H1 (cell line): ENCODE measurements around the gene RHOH. TPM values are rescaled to one million over a fixed set of nuclear protein-coding genes. Genes with fewer than 3 reads are reported as not detected.
A peak's percentile ranks its signal among the peaks of the same experiment; 100 is the strongest.

Experiments
- CTCF ChIA-PET: fragments of 300-600 bp; sonication (Branson Sonifier 250); formaldehyde crosslinking; loops from one replicate; lab custom pipeline; 2021; ENCODE audit not compliant: partially characterized antibody; lab: Charles Lee
- POLR2A ChIA-PET: fragments of 300-600 bp; sonication (Branson Sonifier 250); formaldehyde crosslinking; loops from one replicate; lab custom pipeline; 2021; ENCODE audit warnings: inconsistent platforms; ENCODE audit not compliant: partially characterized antibody; lab: Charles Lee
- DNase-seq, 2 experiments: peaks; one replicate each; pipeline versions ENCODE4 v3.0.0 to v3.0.0-alpha.2; 2010 to 2022; ENCODE audit warnings: low spot score in 2 of 2, low read depth in 1 of 2, mixed read lengths in 1 of 2
- FAIRE-seq: peaks from 2 replicates; lab custom pipeline; 2011; peaks lifted over from hg19 to GRCh38; lab: Jason Lieb, UNC
- H2AFZ ChIP-seq: 2 replicates; pipeline ENCODE4 v1.8.1; 2012; ENCODE audit warnings: low read length, inconsistent platforms
- H2AK5ac ChIP-seq: 2 replicates; pipeline ENCODE4 v1.6.1; 2013; ENCODE audit warnings: low read depth, low read length
- H2BK120ac ChIP-seq: replicated peaks from 2 replicates; pipeline ENCODE3; 2013; ENCODE audit warnings: low read depth, low read length, inconsistent platforms
- H2BK12ac ChIP-seq: 2 replicates; pipeline ENCODE4 v1.6.1; 2013; ENCODE audit warnings: low read depth, low read length
- H2BK15ac ChIP-seq: 2 replicates; pipeline ENCODE4 v1.6.1; 2013; ENCODE audit warnings: low read length
- H2BK20ac ChIP-seq: 2 replicates; pipeline ENCODE4 v1.6.1; 2013; ENCODE audit warnings: low read length
- H2BK5ac ChIP-seq: 2 replicates; pipeline ENCODE4 v1.6.1; 2013; ENCODE audit warnings: low read depth, low read length
- H3K14ac ChIP-seq: 2 replicates; pipeline ENCODE4 v1.6.1; 2013; ENCODE audit warnings: inconsistent platforms; ENCODE audit not compliant: insufficient read length
- H3K18ac ChIP-seq: 2 replicates; pipeline ENCODE4 v1.6.1; 2013; ENCODE audit warnings: low read length; ENCODE audit errors: extremely low read depth
- H3K23ac ChIP-seq: 2 replicates; pipeline ENCODE4 v1.6.1; 2013; ENCODE audit warnings: inconsistent platforms; ENCODE audit not compliant: insufficient read length
- H3K23me2 ChIP-seq: 2 replicates; pipeline ENCODE4 v1.6.1; 2013; ENCODE audit warnings: low read depth, low read length
- H3K27ac ChIP-seq: 2 replicates; pipeline ENCODE4 v1.6.1; 2011; ENCODE audit warnings: low read depth, low read length, inconsistent platforms
- H3K27me3 ChIP-seq, 4 experiments: replicated peaks in 1 of 4; 1 replicate in 1 of 4; 2 replicates in 3 of 4; pipeline versions ENCODE4 v1.6.1 to v1.8.1; 2011 to 2013; ENCODE audit warnings: low read length in 3 of 4, mild to moderate bottlenecking in 3 of 4, inconsistent platforms in 2 of 4, mixed read lengths in 2 of 4, moderate library complexity in 1 of 4; ENCODE audit not compliant: control insufficient read depth in 3 of 4, insufficient read depth in 3 of 4; ENCODE audit errors: extremely low read depth in 1 of 4
- H3K36me3 ChIP-seq, 4 experiments: 2 replicates each; pipeline versions ENCODE4 v1.6.1 to v1.8.1; 2011 to 2013; ENCODE audit warnings: mild to moderate bottlenecking in 4 of 4, low read length in 3 of 4, moderate library complexity in 2 of 4, control low read depth in 1 of 4, inconsistent platforms in 1 of 4; ENCODE audit not compliant: insufficient read depth in 4 of 4, control insufficient read depth in 2 of 4
- H3K4ac ChIP-seq: replicated peaks from 2 replicates; pipeline ENCODE3; 2013; ENCODE audit warnings: low read length, low read depth, mixed read lengths, inconsistent platforms; ENCODE audit not compliant: insufficient read length
- H3K4me1 ChIP-seq, 4 experiments: replicated peaks in 1 of 4; 1 replicate in 1 of 4; 2 replicates in 3 of 4; pipeline versions ENCODE4 v1.6.1 to v1.8.1; 2011 to 2013; ENCODE audit warnings: low read length in 3 of 4, inconsistent platforms in 2 of 4, mixed read lengths in 1 of 4; ENCODE audit not compliant: insufficient read depth in 4 of 4, control insufficient read depth in 3 of 4
- H3K4me2 ChIP-seq, 2 experiments: 2 replicates each; pipeline versions ENCODE4 v1.6.1 to v1.8.1; 2011 to 2013; ENCODE audit warnings: low read depth in 2 of 2, low read length in 2 of 2, control low read depth in 1 of 2, inconsistent platforms in 1 of 2, mild to moderate bottlenecking in 1 of 2; ENCODE audit not compliant: insufficient read depth in 1 of 2
- H3K4me3 ChIP-seq, 4 experiments: fragments of 200-600, 300-600 bp in 1 of 4; sonication (generic), shearing (Covaris generic), sonication (Bioruptor Twin) in 1 of 4; 2 replicates each; pipeline versions ENCODE4 v1.5.1 to v1.8.1; 2011 to 2016; ENCODE audit warnings: low read length in 4 of 4, low read depth in 3 of 4, control low read depth in 2 of 4, inconsistent platforms in 2 of 4, mild to moderate bottlenecking in 2 of 4, mixed read lengths in 1 of 4, moderate library complexity in 1 of 4; ENCODE audit not compliant: insufficient read depth in 2 of 4; ENCODE audit errors: extremely low read depth in 1 of 4
- H3K56ac ChIP-seq: replicated peaks from 2 replicates; pipeline ENCODE3; 2013; ENCODE audit warnings: low read depth, mild to moderate bottlenecking, mixed read lengths, low read length, inconsistent platforms; ENCODE audit not compliant: insufficient read length
- H3K79me1 ChIP-seq: 2 replicates; pipeline ENCODE4 v1.6.1; 2013; ENCODE audit warnings: low read depth, low read length, control low read depth
- H3K79me2 ChIP-seq, 2 experiments: 2 replicates each; pipeline versions ENCODE4 v1.6.1 to v1.8.1; 2012 to 2013; ENCODE audit warnings: low read length in 2 of 2, mild to moderate bottlenecking in 2 of 2, inconsistent platforms in 1 of 2; ENCODE audit not compliant: insufficient read depth in 2 of 2, control insufficient read depth in 1 of 2
- H3K9ac ChIP-seq, 4 experiments: replicated peaks in 1 of 4; 1 replicate in 1 of 4; 2 replicates in 3 of 4; pipeline versions ENCODE4 v1.6.1 to v1.8.1; 2011 to 2013; ENCODE audit warnings: low read depth in 3 of 4, low read length in 3 of 4, control low read depth in 2 of 4, mild to moderate bottlenecking in 2 of 4, moderate library complexity in 2 of 4, inconsistent platforms in 1 of 4; ENCODE audit errors: extremely low read depth in 1 of 4
- H3K9me3 ChIP-seq, 2 experiments: 2 replicates each; pipeline versions ENCODE4 v1.6.1 to v1.8.1; 2012 to 2013; ENCODE audit warnings: mild to moderate bottlenecking in 2 of 2, moderate library complexity in 2 of 2, control low read depth in 1 of 2, inconsistent platforms in 1 of 2, low read depth in 1 of 2, low read length in 1 of 2, mixed read lengths in 1 of 2; ENCODE audit not compliant: insufficient read depth in 2 of 2
- H4K20me1 ChIP-seq, 2 experiments: replicated peaks in 1 of 2; 2 replicates each; pipeline versions ENCODE3 to v1.8.1; 2011 to 2013; ENCODE audit warnings: inconsistent platforms in 2 of 2, low read length in 2 of 2, mild to moderate bottlenecking in 1 of 2; ENCODE audit not compliant: insufficient read depth in 2 of 2, control insufficient read depth in 1 of 2
- H4K5ac ChIP-seq: 2 replicates; pipeline ENCODE4 v1.6.1; 2013; ENCODE audit warnings: low read length, low read depth, mixed read lengths, inconsistent platforms; ENCODE audit not compliant: insufficient read length
- H4K8ac ChIP-seq: 2 replicates; pipeline ENCODE4 v1.8.0; 2013; ENCODE audit warnings: mild to moderate bottlenecking, moderate library complexity, low read length, inconsistent platforms; ENCODE audit not compliant: insufficient read depth; ENCODE audit errors: extremely low read depth
- H4K91ac ChIP-seq: replicated peaks from 2 replicates; pipeline ENCODE3; 2013; ENCODE audit warnings: low read length, mixed read lengths, inconsistent platforms; ENCODE audit not compliant: insufficient read length
- CEBPB ChIP-seq: IDR thresholded peaks from 2 replicates; pipeline ENCODE4 v1.6.1; 2012; ENCODE audit warnings: low read depth, low read length
- CREB1 ChIP-seq: IDR thresholded peaks from 2 replicates; pipeline ENCODE4 v1.6.1; 2012; ENCODE audit warnings: inconsistent platforms
- EP300 ChIP-seq, 2 experiments: IDR thresholded peaks; 1 replicate in 1 of 2; 2 replicates in 1 of 2; pipeline ENCODE4 v1.6.1; 2011 to 2012; ENCODE audit warnings: low read depth in 2 of 2, low read length in 2 of 2, mild to moderate bottlenecking in 2 of 2, borderline replicate concordance in 1 of 2, inconsistent platforms in 1 of 2, moderate library complexity in 1 of 2
- KDM4A ChIP-seq: IDR thresholded peaks from one replicate; pipeline ENCODE4 v1.7.1; 2012; ENCODE audit warnings: low read depth, mild to moderate bottlenecking, moderate library complexity, low read length, inconsistent platforms; ENCODE audit not compliant: severe bottlenecking
- NANOG ChIP-seq: IDR thresholded peaks from 2 replicates; pipeline ENCODE4 v1.6.1; 2011; ENCODE audit warnings: low read length, low read depth, mild to moderate bottlenecking, inconsistent platforms; ENCODE audit not compliant: insufficient read depth, poor library complexity, severe bottlenecking
- RAD21 ChIP-seq, 2 experiments: IDR thresholded peaks in 1 of 2; conservative IDR thresholded peaks in 1 of 2; 2 replicates each; pipeline ENCODE4 v1.6.1; 2011; ENCODE audit warnings: low read depth in 2 of 2, low read length in 2 of 2, improper control_type of control experiment in 1 of 2, inconsistent platforms in 1 of 2, mild to moderate bottlenecking in 1 of 2, moderate library complexity in 1 of 2
- SAP30 ChIP-seq: fragments of 300-600 bp; sonication (generic); IDR thresholded peaks from 2 replicates; pipeline ENCODE4 v1.7.1; 2012; ENCODE audit warnings: low read length, moderate library complexity, mild to moderate bottlenecking, inconsistent platforms; ENCODE audit not compliant: insufficient read depth, insufficient replicate concordance
- TAF7 ChIP-seq: optimal IDR thresholded peaks from 2 replicates; pipeline ENCODE3; 2011; ENCODE audit warnings: low read depth, mild to moderate bottlenecking, inconsistent platforms, low read length, moderate library complexity, borderline replicate concordance
- WGBS, 2 experiments: shearing (Covaris generic) in 1 of 2; methylation state at CpG; one replicate each; pipeline versions ENCODE4 v1.1.6 to v1.1.7; 2013 to 2015; ENCODE audit warnings: low lambda C conversion rate in 2 of 2, mixed read lengths in 2 of 2, inconsistent platforms in 1 of 2, low coverage in 1 of 2, missing lambda C conversion rate in 1 of 2; ENCODE audit not compliant: insufficient replicate concordance in 2 of 2, insufficient coverage in 1 of 2, insufficient read length in 1 of 2; ENCODE audit errors: extremely low coverage in 1 of 2, missing lambda C conversion rate in 1 of 2; 5-methylcytosine and 5-hydroxymethylcytosine counted together
- polyA plus RNA-seq, 7 experiments: library from polyadenylated mRNA; depleted of rRNA in 3 of 7; stranded (reverse) in 5 of 7; unstranded in 2 of 7; fragments of >200 nt in 5 of 7; fragments of 200-250 nt in 2 of 7; gene quantifications; 1 replicate in 5 of 7; 2 replicates in 1 of 7; 4 replicates in 1 of 7; pipeline versions ENCODE4 v1.2.1 to v1.2.3, GENCODE V29; 2011 to 2013; ENCODE audit warnings: missing spikeins in 2 of 7, mixed read lengths in 2 of 7
- total RNA-seq: library from RNA; stranded (reverse); fragmentation: NEBNext Ultra II Directional; extraction: Animal tissue kit (Norgen Biotek cat#: 25700); gene quantifications from 2 replicates; pipeline ENCODE4 v1.2.1, GENCODE V29; 2021

RHOH gene
- total and polyA plus RNA-seq, 2 of the 8 experiments (the other 6 are each of a cell fraction or from before 2014, with no cell fraction given), result 5.9 to 6.9 TPM

DNA sequence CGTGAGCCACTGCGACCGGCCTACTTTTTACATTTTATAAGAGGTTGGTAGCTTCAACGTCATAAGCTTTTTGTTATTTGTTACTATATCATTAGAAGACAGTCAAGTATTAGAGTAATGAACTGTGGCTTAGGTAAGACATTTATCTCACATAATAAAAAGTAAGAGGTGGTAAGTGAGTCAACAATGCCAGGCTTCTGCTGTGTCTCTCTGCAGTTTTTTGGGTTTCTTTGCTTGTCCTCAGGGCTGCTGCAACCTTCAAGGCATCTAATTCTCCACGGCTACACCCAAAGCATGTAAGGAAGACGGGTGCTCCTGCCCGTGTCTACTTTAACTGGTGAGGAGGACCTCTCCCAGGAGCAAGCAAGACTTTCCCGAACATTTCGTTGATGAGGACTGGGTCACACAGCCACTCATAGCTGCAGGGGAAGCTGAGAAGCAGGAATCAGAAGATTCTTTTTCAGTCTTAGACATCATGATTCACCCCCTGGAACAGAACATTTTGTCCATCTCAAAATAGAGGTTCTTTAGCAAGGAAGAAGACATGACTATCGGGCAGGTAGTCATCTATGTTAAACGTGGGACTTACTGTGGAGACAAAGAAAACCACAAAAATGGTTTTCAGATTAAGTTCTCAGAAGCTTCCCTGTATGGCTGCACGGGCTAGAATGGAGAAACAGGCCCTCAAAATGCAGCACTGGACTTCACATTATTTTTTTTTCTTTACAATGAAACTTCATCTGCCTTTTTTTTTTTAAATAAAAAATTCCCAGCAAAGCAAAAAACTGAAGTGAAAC is 13.0 kb upstream of the RHOH start:
- Histone ChIP-seq H2BK15ac (no peak overlapping the region), H2BK20ac (no peak overlapping the region), H4K8ac (no peak overlapping the region; the same call in 1 of the 2 replicates), H3K79me2 (no peaks in the 10 kb centered on the region), H2BK5ac (no peak overlapping the region), H3K4ac (peak overlapping the region; percentile 74), H2AFZ (peak overlapping the region; percentile 40; the same call in 1 of the 2 replicates), H3K18ac (no peak overlapping the region), H3K27me3 (no peaks in the 10 kb centered on the region), H2BK12ac (no peak overlapping the region; the same call in 1 of the 2 replicates), H3K36me3 (no peaks in the 10 kb centered on the region), H2BK120ac (peak overlapping the region; percentile 51), H3K4me1 (peaks cover 0 to 3% (median 0%) of the 10 kb centered on the region in 4 experiments; a peak in 4 of 7 replicates), H3K9me3 (no peaks in the 10 kb centered on the region), H3K27ac (no peak overlapping the region), H3K14ac (no peak overlapping the region), H3K79me1 (no peaks in the 10 kb centered on the region), H3K23me2 (no peaks in the 10 kb centered on the region), H3K4me3 (no peak overlapping the region), H4K20me1 (no peaks in the 10 kb centered on the region), H4K91ac (peak overlapping the region; percentile 73), H3K9ac (no peak overlapping the region), H3K56ac (no peak overlapping the region), H3K23ac (no peak overlapping the region), H2AK5ac (no peak overlapping the region), H3K4me2 (no peak overlapping the region), H4K5ac (no peak overlapping the region)
- CTCF ChIA-PET, result no interaction called here
- WGBS, 2 experiments, result 92% methylated on average over 12 of the region's 12 CpGs; no CpG with 5 or more reads in 1 of the 2 experiments
- POLR2A ChIA-PET, result interaction anchor here (1.3 kb wide), 1 partner anchor 20 kb away, joined by 3 read pairs; no protein-coding TSS in a partner anchor
- FAIRE-seq (no peak), DNase-seq (peak in 1 of 2 experiments; percentile 28)
- no peak for TF ChIP-seq KDM4A
- TF ChIP-seq RAD21 (IDR thresholded peaks at IDR 0.05 in 1 of 2, conservative IDR thresholded peaks at IDR 0.05 in 1 of 2; ENCODE audit: low read depth in 2 of 2, low read length in 2 of 2), result no peak
- no peak for TF ChIP-seq NANOG
- TF ChIP-seq CEBPB, result no peak
- no peak for TF ChIP-seq SAP30
- TF ChIP-seq EP300 (IDR thresholded peaks at IDR 0.05; ENCODE audit: borderline replicate concordance in 1 of 2, low read depth in 2 of 2, low read length in 2 of 2), result no peak
- no peak for TF ChIP-seq CREB1
- TF ChIP-seq TAF7, result no peak
